Fibroblast of skin of back (primary cell): ENCODE results near the gene CWF19L1.

ENCODE experiments used
- DNase-seq: peaks from one replicate; pipeline ENCODE4 v3.0.0-alpha.2; 2013

The CWF19L1 gene

GRCh38 chr10:100248820-100249219, 18.6 kb downstream of the CWF19L1 start:
- no peak for DNase-seq

GRCh38 chr10:100245484-100246220, 21.8 kb downstream of the CWF19L1 start:
- DNase-seq, result no peak

- DNase-seq, result no peak
Observed at GRCh38 chr10:100239851-100240250, 27.6 kb downstream of the CWF19L1 start.

GRCh38 chr10:100238429-100238828, 29.0 kb downstream of the CWF19L1 start:
- DNase-seq, result no peak

GRCh38 chr10:100232101-100232500, 35.3 kb downstream of the CWF19L1 start:
- no peak for DNase-seq

GRCh38 chr10:100229819-100230422, 37.5 kb downstream of the CWF19L1 start:
- DNase-seq, result no peak

GRCh38 chr10:100223879-100224278, 43.6 kb downstream of the CWF19L1 start:
- no peak for DNase-seq

GRCh38 chr10:100222529-100222928, 44.9 kb downstream of the CWF19L1 start:
- DNase-seq, result no peak

- no peak for DNase-seq
Observed at GRCh38 chr10:100216006-100216405, 51.4 kb downstream of the CWF19L1 start.

- peak; percentile 57 for DNase-seq
Observed at GRCh38 chr10:100209303-100209702, 58.1 kb downstream of the CWF19L1 start.

GRCh38 chr10:100208276-100208675, 59.2 kb downstream of the CWF19L1 start:
- no peak for DNase-seq

- DNase-seq, result no peak
Observed at GRCh38 chr10:100204370-100204769, 63.1 kb downstream of the CWF19L1 start.

- DNase-seq, result no peak
Observed at GRCh38 chr10:100201549-100201948, 65.9 kb downstream of the CWF19L1 start.

- DNase-seq, result no peak
Observed at GRCh38 chr10:100194711-100195110, 72.7 kb downstream of the CWF19L1 start.

- no peak for DNase-seq
Observed at GRCh38 chr10:100192350-100192749, 75.1 kb downstream of the CWF19L1 start.

GRCh38 chr10:100186253-100187212, 80.9 kb downstream of the CWF19L1 start:
- DNase-seq, result peak; percentile 53

GRCh38 chr10:100185364-100186252, 81.8 kb downstream of the CWF19L1 start, which contains the start of gene ERLIN1:
Gene ERLIN1, minus strand, starts transcription at chr10:100186029. Its CDS starts 403 bp downstream, at chr10:100185626.
- DNase-seq, result peak; percentile 92

- peak; percentile 32 for DNase-seq
Observed at GRCh38 chr10:100184840-100185239, 82.6 kb downstream of the CWF19L1 start.

- DNase-seq, result peak; percentile 2
Observed at GRCh38 chr10:100184426-100184825, 83.0 kb downstream of the CWF19L1 start.

GRCh38 chr10:100183481-100183880, 84.0 kb downstream of the CWF19L1 start:
- DNase-seq, result no peak

- no peak for DNase-seq
Observed at GRCh38 chr10:100182908-100183307, 84.5 kb downstream of the CWF19L1 start.
